Loucy (cell line): ENCODE results near the gene PLEKHH1.

Experiments used
- EZH2phosphoT487 ChIP-seq: fragments of 200-600 bp; IDR thresholded peaks from 2 replicates; pipeline ENCODE4 v1.6.1; 2018; ENCODE audit warnings: antibody characterized with exemption, mild to moderate bottlenecking, moderate library complexity, borderline replicate concordance
- TF ChIP-seq, protein P1 (sequence below): fragments of 200-600 bp; sonication (generic); conservative IDR thresholded peaks from 2 replicates; pipeline ENCODE4 v1.5.1; 2014; ENCODE audit warnings: mild to moderate bottlenecking, antibody characterized with exemption, low read length

DNA sequence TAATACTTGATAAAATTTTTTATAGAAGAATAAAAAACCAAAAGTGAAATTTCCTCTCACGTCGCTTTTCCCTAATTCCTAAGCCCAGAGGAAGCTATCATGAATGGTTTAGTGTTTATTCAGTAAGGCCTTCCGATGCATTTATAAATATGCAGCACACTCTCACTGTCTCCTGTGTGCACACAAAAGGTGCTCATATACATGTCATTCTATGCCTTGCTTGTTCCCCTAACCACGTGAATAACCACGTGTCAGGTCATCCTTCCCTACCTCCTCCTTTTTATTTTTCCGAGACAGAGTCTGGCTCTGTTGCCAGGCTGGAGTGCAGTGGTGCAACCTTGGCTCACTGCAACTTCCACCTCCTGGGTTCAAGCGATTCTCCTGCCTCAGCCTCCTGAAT, 37.4 kb downstream of the PLEKHH1 start:
- TF ChIP-seq, protein P1, sequence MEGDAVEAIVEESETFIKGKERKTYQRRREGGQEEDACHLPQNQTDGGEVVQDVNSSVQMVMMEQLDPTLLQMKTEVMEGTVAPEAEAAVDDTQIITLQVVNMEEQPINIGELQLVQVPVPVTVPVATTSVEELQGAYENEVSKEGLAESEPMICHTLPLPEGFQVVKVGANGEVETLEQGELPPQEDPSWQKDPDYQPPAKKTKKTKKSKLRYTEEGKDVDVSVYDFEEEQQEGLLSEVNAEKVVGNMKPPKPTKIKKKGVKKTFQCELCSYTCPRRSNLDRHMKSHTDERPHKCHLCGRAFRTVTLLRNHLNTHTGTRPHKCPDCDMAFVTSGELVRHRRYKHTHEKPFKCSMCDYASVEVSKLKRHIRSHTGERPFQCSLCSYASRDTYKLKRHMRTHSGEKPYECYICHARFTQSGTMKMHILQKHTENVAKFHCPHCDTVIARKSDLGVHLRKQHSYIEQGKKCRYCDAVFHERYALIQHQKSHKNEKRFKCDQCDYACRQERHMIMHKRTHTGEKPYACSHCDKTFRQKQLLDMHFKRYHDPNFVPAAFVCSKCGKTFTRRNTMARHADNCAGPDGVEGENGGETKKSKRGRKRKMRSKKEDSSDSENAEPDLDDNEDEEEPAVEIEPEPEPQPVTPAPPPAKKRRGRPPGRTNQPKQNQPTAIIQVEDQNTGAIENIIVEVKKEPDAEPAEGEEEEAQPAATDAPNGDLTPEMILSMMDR = no peak
- TF ChIP-seq EZH2phosphoT487 = no peak
